GM21360 (cell line): ENCODE results near the gene FBLN5.
"Not testable (repeated sequence)": the region's sequence is repeated elsewhere in the genome, so short reads cannot be mapped to it uniquely, and the experiment has no call there.

Source experiments
- ATAC-seq: cut with Tn5 transposase; IDR thresholded peaks from one replicate; pipeline ENCODE4 v1.9.1; 2021; ENCODE audit warnings: mild to moderate bottlenecking, moderate library complexity; ENCODE audit not compliant: unreplicated experiment

FBLN5 gene

GRCh38 chr14:91910196-91910595 lies 37.3 kb downstream of the FBLN5 start:
- ATAC-seq, result no peak

GRCh38 chr14:91906374-91906773 lies 41.1 kb downstream of the FBLN5 start:
- no peak for ATAC-seq

- ATAC-seq, result no peak
Measured at GRCh38 chr14:91904956-91905645, 42.4 kb downstream of the FBLN5 start.

GRCh38 chr14:91904483-91904882 lies 43.0 kb downstream of the FBLN5 start:
- ATAC-seq, result no peak

GRCh38 chr14:91903070-91903469 lies 44.4 kb downstream of the FBLN5 start:
- ATAC-seq, result no peak

- no peak for ATAC-seq
Measured at GRCh38 chr14:91902336-91902735, 45.2 kb downstream of the FBLN5 start.

- no peak for ATAC-seq
Measured at GRCh38 chr14:91901449-91902226, 45.9 kb downstream of the FBLN5 start.

GRCh38 chr14:91899806-91900205 lies 47.7 kb downstream of the FBLN5 start:
- no peak for ATAC-seq

- no peak for ATAC-seq
Measured at GRCh38 chr14:91899213-91899612, 48.3 kb downstream of the FBLN5 start.

GRCh38 chr14:91898372-91898771 lies 49.1 kb downstream of the FBLN5 start:
- ATAC-seq, result no peak

GRCh38 chr14:91897716-91898115 lies 49.8 kb downstream of the FBLN5 start:
- ATAC-seq, result not testable (repeated sequence)

GRCh38 chr14:91897106-91897701 lies 50.3 kb downstream of the FBLN5 start:
- ATAC-seq, result no peak

- no peak for ATAC-seq
Measured at GRCh38 chr14:91896419-91896818, 51.1 kb downstream of the FBLN5 start.

GRCh38 chr14:91893669-91894068 lies 53.8 kb downstream of the FBLN5 start:
- ATAC-seq, result no peak

GRCh38 chr14:91893007-91893406 lies 54.5 kb downstream of the FBLN5 start:
- no peak for ATAC-seq

GRCh38 chr14:91891721-91892220 lies 55.7 kb downstream of the FBLN5 start:
- no peak for ATAC-seq

- no peak for ATAC-seq
Measured at GRCh38 chr14:91891101-91891500, 56.4 kb downstream of the FBLN5 start.

GRCh38 chr14:91890291-91890749 lies 57.2 kb downstream of the FBLN5 start:
- ATAC-seq, result no peak

- ATAC-seq, result no peak
Measured at GRCh38 chr14:91889477-91890211, 57.9 kb downstream of the FBLN5 start.

GRCh38 chr14:91888641-91889476 lies 58.6 kb downstream of the FBLN5 start:
- ATAC-seq, result no peak
